Measurements from ENCODE around the gene FBLN2.

DNA sequence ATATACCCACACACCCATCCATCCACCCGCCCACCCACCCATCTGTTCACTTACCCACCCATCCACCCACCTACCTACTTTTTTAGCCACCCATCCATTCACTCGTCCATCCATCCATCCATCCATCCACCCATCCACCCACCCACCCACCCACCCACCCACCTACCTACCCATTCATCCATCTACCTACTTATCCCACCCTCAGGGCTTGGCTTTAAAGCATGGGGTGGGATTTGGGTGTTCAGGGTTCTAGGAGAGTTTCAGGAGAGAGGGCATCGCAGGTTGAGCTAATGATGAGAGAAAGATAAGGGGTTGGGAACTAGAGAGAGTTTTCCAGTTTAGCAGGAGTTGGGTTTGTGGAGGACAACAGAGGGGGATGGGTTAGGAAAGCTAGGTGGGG, 9.7 kb downstream of the FBLN2 start:
- TF ChIP-seq, protein P1, sequence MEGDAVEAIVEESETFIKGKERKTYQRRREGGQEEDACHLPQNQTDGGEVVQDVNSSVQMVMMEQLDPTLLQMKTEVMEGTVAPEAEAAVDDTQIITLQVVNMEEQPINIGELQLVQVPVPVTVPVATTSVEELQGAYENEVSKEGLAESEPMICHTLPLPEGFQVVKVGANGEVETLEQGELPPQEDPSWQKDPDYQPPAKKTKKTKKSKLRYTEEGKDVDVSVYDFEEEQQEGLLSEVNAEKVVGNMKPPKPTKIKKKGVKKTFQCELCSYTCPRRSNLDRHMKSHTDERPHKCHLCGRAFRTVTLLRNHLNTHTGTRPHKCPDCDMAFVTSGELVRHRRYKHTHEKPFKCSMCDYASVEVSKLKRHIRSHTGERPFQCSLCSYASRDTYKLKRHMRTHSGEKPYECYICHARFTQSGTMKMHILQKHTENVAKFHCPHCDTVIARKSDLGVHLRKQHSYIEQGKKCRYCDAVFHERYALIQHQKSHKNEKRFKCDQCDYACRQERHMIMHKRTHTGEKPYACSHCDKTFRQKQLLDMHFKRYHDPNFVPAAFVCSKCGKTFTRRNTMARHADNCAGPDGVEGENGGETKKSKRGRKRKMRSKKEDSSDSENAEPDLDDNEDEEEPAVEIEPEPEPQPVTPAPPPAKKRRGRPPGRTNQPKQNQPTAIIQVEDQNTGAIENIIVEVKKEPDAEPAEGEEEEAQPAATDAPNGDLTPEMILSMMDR (IDR thresholded peaks at IDR 0.05): no peak
- TF ChIP-seq POLR2A (IDR thresholded peaks at IDR 0.05): no peak

All from vagina (tissue), 2 donors.